ENCODE data around the gene KCNJ6. TPM values are rescaled to one million over a fixed set of nuclear protein-coding genes. Genes with fewer than 3 reads are reported as not detected.
A peak's percentile ranks its signal among the peaks of the same experiment; 100 is the strongest.

Gene KCNJ6
- total RNA-seq, 1 donor from 2014 or later: not detected

DNA sequence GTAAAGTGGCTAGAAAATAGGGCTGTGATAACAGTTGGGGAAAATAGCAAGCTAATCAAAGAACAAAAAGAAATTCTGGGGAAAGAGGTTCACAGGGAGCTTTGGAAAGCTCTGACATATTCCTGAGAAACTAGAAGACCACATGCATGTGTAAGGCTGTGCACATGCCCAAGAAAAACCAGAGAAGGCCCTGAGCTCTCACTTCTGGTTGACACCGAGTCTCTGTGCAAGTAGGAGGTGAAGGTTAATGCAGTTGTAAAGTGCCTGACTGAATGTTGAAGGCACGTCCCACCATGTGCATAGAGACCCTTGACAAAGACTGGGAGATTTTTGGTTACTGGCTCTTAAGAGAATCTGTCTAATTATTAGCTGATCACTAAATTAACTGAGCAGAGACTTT is 288.7 kb downstream of the KCNJ6 start:
- Histone ChIP-seq H3K79me2 (ENCODE audit: low read depth) (no peaks in the 10 kb centered on the region), H3K4me1 (peaks cover 39% of the 10 kb centered on the region), H3K9ac (no peak overlapping the region), H3K4me3 (no peak overlapping the region), H4K20me1 (ENCODE audit: low read depth) (no peaks in the 10 kb centered on the region), H3F3A (ENCODE audit: low read depth) (peaks cover 18% of the 10 kb centered on the region), H3K9me3 (ENCODE audit: low read depth) (no peaks in the 10 kb centered on the region), H3K4me2 (no peak overlapping the region), H2AFZ (replicated peaks) (peak overlapping the region; percentile 77), H3K36me3 (peaks cover 5% of the 10 kb centered on the region), H3K27me3 (no peaks in the 10 kb centered on the region), H3K27ac (no peak overlapping the region)
- peaks cover 36% of the 10 kb centered on the region for H3K4me1 Mint-ChIP-seq
- peaks cover 3% of the 10 kb centered on the region for H3K27me3 Mint-ChIP-seq (ENCODE audit: insufficient read depth, low read depth)
- no peak overlapping the region for H3K4me3 Mint-ChIP-seq
- peaks cover 5% of the 10 kb centered on the region for H3K9me3 Mint-ChIP-seq
- no peak for DNase-seq (ENCODE audit: low spot score)
- H3K36me3 Mint-ChIP-seq: no peaks in the 10 kb centered on the region
- TF ChIP-seq, protein P1, sequence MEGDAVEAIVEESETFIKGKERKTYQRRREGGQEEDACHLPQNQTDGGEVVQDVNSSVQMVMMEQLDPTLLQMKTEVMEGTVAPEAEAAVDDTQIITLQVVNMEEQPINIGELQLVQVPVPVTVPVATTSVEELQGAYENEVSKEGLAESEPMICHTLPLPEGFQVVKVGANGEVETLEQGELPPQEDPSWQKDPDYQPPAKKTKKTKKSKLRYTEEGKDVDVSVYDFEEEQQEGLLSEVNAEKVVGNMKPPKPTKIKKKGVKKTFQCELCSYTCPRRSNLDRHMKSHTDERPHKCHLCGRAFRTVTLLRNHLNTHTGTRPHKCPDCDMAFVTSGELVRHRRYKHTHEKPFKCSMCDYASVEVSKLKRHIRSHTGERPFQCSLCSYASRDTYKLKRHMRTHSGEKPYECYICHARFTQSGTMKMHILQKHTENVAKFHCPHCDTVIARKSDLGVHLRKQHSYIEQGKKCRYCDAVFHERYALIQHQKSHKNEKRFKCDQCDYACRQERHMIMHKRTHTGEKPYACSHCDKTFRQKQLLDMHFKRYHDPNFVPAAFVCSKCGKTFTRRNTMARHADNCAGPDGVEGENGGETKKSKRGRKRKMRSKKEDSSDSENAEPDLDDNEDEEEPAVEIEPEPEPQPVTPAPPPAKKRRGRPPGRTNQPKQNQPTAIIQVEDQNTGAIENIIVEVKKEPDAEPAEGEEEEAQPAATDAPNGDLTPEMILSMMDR (IDR thresholded peaks at IDR 0.05): no peak
- TF ChIP-seq EZH2 (IDR thresholded peaks at IDR 0.05): no peak
- no peak overlapping the region for H3K27ac Mint-ChIP-seq

DNA sequence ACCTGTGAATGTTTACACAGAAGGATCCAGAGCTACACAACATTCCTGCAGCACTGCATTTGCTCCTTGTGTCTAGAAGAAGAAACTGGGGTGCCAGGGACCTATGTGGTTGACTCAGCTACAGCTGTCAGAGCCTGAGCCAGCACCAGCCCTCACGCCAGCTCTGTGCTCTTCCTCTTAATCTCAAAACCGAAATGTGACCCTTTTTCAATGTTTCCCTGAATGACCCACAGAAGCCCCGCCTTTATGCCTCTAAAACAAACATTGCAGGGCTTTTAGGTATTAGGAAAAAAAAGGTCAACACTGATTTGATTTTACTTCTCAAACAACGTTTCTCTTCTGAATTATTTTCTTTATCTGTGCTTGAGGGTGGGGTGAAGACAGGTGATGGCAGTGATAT is 289.2 kb downstream of the KCNJ6 start:
- no peak overlapping the region for H3K4me3 ChIP-seq
- TF ChIP-seq, protein P1 (IDR thresholded peaks at IDR 0.05): no peak
- TF ChIP-seq EZH2phosphoT487 (IDR thresholded peaks at IDR 0.05) (no peak), EZH2 (IDR thresholded peaks at IDR 0.05) (no peak)
- peaks cover 13% of the 10 kb centered on the region for H3F3A ChIP-seq (ENCODE audit: low read depth)

DNA sequence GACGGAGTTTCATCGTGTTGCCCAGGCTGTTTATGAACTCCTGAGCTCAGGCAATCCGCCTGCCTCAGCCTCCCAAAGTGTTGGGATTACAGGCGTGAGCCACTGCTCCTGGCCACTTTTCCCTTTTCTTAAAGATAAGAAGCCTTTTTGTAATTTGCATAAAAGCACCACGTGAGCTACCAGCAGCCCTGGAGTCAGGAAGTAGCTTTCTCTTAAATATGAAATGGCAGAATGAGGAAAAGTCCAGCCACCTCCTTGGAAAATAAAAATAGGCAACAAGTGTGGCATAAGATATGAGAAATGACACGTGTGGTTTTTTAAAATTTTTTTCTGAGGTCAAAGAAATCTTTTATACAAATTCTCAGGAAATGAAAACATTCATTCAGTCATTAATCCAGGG is 289.9 kb downstream of the KCNJ6 start:
- H3K36me3 Mint-ChIP-seq: no peaks in the 10 kb centered on the region
- Histone ChIP-seq H3K79me2 (ENCODE audit: low read depth) (no peaks in the 10 kb centered on the region), H3K27me3 (no peaks in the 10 kb centered on the region), H3K4me1 (peaks cover 26% of the 10 kb centered on the region), H3K9ac (no peak overlapping the region), H3K36me3 (no peaks in the 10 kb centered on the region), H3K4me3 (no peak overlapping the region), H3F3A (ENCODE audit: low read depth) (peaks cover 6% of the 10 kb centered on the region), H4K20me1 (ENCODE audit: low read depth) (no peaks in the 10 kb centered on the region), H3K4me2 (no peak overlapping the region), H3K9me3 (ENCODE audit: low read depth) (no peaks in the 10 kb centered on the region), H2AFZ (replicated peaks) (no peak overlapping the region), H3K27ac (no peak overlapping the region)
- no peak for DNase-seq (ENCODE audit: low spot score)
- no peak overlapping the region for H3K4me3 Mint-ChIP-seq
- H3K27me3 Mint-ChIP-seq (ENCODE audit: insufficient read depth, low read depth): no peaks in the 10 kb centered on the region
- H3K4me1 Mint-ChIP-seq: peaks cover 37% of the 10 kb centered on the region
- no peak for TF ChIP-seq EZH2phosphoT487 (IDR thresholded peaks at IDR 0.05)
- TF ChIP-seq EZH2 (IDR thresholded peaks at IDR 0.05): no peak
- TF ChIP-seq, protein P1 (IDR thresholded peaks at IDR 0.05): no peak
- no peak overlapping the region for H3K27ac Mint-ChIP-seq
- H3K9me3 Mint-ChIP-seq: peaks cover 5% of the 10 kb centered on the region

More for the DNA sequence above, 289.2 kb downstream of the KCNJ6 start:
- Mint-ChIP-seq H3K4me3 (no peak overlapping the region), H3K27me3 (ENCODE audit: insufficient read depth, low read depth) (peaks cover 3% of the 10 kb centered on the region), H3K27ac (no peak overlapping the region), H3K36me3 (no peaks in the 10 kb centered on the region), H3K4me1 (peaks cover 40% of the 10 kb centered on the region), H3K9me3 (peaks cover 5% of the 10 kb centered on the region)
- Histone ChIP-seq H3K27me3 (no peaks in the 10 kb centered on the region), H3K79me2 (ENCODE audit: low read depth) (no peaks in the 10 kb centered on the region), H3K9me3 (ENCODE audit: low read depth) (no peaks in the 10 kb centered on the region), H3K9ac (no peak overlapping the region), H3K4me1 (peaks cover 34% of the 10 kb centered on the region), H3K4me2 (no peak overlapping the region), H3K27ac (no peak overlapping the region), H4K20me1 (ENCODE audit: low read depth) (no peaks in the 10 kb centered on the region), H2AFZ (replicated peaks) (peak overlapping the region; percentile 77), H3K36me3 (peaks cover under 1% of the 10 kb centered on the region)
- DNase-seq (ENCODE audit: low spot score): no peak
